HL-60/S4 treated with phorbol 12-myristate 13-acetate at 8.2 ng/mL for 4 days and 3 days (cell line): ENCODE measurements around the gene SLX4IP.

Experiments
- in situ Hi-C: fragments of 300-500 bp; cut with MboI; formaldehyde crosslinking; loops from 2 replicates; pipeline ENCODE4 v1.15.0; 2022; ENCODE audit warnings: low sequenced_read_pairs

Gene SLX4IP

GRCh38 chr20:10465135-10465534, 30.0 kb downstream of the SLX4IP start:
- in situ Hi-C loops, result loop anchor here (25.0 kb wide), 1 partner anchor 172 kb away; no protein-coding TSS in a partner anchor

- in situ Hi-C loops, result loop anchor here (25.0 kb wide), 1 partner anchor 171 kb away; no protein-coding TSS in a partner anchor
Observed at GRCh38 chr20:10466325-10466724, 31.2 kb downstream of the SLX4IP start.

DNA sequence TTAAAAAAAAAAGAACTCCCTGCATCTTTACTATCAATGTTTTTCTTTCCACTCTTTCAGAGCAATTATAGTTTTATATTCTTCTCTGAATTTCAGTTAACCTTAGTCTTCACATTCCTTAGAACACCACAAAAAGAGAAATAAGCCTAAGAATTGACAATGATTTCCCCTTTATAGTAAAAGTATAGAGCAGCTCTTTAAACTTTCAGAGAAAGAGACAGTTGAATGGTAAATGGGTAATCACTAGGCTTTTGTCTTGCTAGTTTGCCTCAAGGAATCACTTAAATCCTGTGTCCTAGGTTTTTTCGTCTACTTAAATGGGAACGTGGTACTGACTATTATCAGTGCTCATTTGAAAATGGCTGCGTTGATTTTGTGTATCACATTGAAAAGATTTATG, 31.8 kb downstream of the SLX4IP start:
- in situ Hi-C loops, result loop anchor here (25.0 kb wide), 1 partner anchor 170 kb away; no protein-coding TSS in a partner anchor

- in situ Hi-C loops, result loop anchor here (25.0 kb wide), 1 partner anchor 169 kb away; no protein-coding TSS in a partner anchor
Observed at GRCh38 chr20:10467681-10468339, 32.7 kb downstream of the SLX4IP start.

GRCh38 chr20:10468340-10468845, 33.3 kb downstream of the SLX4IP start:
- in situ Hi-C loops, result loop anchor here (25.0 kb wide), 1 partner anchor 169 kb away; no protein-coding TSS in a partner anchor

GRCh38 chr20:10469056-10469455, 34.0 kb downstream of the SLX4IP start:
- in situ Hi-C loops, result loop anchor here (25.0 kb wide), 1 partner anchor 168 kb away; no protein-coding TSS in a partner anchor

DNA sequence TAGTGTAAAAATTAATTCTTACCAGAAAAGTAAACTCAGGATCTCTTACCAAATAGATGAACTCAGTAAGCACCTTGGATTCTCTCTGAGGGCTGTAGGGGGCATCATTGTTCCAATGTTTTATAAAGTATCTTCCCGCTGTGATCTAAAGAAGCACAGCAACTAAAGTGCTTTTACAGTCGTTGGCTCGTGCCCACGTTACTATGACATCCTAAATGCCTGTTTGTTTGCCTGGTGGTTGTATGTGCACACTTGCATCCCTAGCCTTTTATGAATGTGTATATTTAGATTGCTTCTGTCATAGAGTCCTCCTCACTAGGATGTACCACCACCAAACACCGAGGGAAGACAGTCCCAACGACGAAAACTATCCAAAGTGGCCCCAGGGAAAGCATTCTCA, 34.5 kb downstream of the SLX4IP start:
- in situ Hi-C loops, result loop anchor here (25.0 kb wide), 1 partner anchor 168 kb away; no protein-coding TSS in a partner anchor

DNA sequence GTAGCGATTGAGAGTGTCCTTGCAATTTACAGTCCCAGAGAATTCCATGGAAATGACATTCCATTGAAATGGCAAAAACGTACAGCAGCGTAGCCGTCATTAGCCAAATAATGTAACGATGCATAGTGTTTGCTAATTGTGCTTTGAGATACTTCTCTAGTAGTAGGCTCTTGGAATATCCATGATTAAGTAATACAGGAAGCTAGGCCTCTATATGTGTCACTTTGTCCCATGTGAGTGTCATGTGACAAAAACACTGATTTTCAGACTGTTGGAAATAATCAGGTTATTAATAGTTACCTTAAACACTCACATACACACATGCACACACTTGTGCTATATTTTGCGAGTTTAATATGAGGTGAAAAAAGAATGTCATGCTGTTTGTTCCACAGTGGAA, 35.2 kb downstream of the SLX4IP start:
- in situ Hi-C loops, result loop anchor here (25.0 kb wide), 1 partner anchor 167 kb away; no protein-coding TSS in a partner anchor

DNA sequence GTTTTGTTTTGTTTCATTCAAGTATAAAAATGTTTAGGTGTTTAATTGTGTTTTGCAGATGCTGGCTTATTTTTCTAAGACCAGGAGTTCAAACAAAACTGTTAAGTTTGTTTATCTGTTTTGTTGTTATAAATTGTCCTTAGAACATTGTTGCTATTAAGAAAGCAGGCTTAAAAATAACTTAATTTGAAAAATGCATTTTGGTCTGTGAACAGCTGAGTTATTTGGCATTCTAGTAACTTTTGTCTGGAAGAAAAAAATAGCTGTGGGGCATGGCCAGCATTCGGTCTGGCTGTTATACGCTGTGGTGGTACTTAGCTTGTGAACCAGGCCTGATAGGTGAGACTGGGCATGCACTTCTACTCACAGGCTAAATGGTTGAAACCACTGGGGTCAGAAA, 37.8 kb downstream of the SLX4IP start:
- in situ Hi-C loops, result loop anchor here (25.0 kb wide), 1 partner anchor 164 kb away; no protein-coding TSS in a partner anchor

- in situ Hi-C loops, result loop anchor here (25.0 kb wide), 1 partner anchor 163 kb away; no protein-coding TSS in a partner anchor
Observed at GRCh38 chr20:10474606-10475184, 39.6 kb downstream of the SLX4IP start.

DNA sequence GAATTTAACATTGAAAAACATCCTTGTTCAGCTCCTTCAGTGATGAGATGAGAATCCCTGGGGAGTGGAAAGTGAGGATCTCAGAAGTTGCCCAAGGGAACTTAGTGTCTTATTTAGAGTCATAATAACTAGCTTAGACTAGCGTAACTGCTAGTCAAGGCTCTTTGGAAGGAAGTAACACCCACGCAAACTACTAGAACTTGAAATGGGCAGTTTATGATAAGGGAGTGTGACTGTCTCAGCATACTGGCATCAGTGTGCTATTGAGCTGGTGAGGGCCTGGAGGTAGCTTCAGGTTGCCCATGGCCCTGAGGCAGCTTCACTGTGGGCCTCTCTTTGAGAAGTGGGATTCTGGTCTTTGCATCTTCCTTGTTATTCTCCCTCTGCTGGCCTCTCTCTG, 40.1 kb downstream of the SLX4IP start:
- in situ Hi-C loops, result no loop called here

- in situ Hi-C loops, result no loop called here
Observed at GRCh38 chr20:10476319-10476724, 41.2 kb downstream of the SLX4IP start.

DNA sequence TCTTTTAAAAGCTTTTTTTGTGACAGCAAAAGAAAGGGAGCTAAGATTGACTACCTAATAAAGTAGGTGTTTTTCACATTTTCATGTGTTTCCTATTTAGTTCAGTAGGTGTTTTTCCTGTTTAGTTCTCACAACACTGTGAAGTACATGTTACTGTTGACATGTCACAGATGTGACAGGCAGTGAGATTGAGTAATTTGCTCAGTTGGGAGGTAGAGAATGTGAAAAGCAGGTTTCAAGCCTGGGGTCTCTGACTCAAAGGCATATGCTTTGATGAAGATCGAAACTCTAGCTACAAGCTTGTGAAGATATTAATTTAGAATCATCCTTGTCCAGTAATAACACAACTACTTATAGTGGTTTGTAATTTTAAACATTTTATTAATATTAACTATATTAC, 43.1 kb downstream of the SLX4IP start:
- in situ Hi-C loops, result no loop called here

DNA sequence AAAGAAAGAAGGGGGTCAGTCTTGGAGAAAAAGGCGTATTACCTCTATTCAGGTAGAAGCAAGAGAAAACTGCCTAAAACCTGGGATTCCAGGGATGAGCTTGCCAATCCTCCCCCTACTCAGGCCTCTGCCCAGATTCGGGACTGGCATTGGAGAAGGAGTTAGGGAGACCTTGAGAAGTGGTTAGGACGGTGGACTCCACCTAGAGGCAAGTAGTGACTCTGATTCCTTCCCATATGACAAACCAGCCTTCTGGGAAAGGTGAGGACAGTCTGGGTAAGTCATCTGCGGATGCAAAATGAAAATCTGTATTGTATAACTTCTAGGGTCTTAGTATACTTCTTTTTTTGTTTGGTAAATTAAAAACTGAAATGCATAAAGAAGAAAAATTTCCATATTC, 43.8 kb downstream of the SLX4IP start:
- in situ Hi-C loops, result no loop called here

DNA sequence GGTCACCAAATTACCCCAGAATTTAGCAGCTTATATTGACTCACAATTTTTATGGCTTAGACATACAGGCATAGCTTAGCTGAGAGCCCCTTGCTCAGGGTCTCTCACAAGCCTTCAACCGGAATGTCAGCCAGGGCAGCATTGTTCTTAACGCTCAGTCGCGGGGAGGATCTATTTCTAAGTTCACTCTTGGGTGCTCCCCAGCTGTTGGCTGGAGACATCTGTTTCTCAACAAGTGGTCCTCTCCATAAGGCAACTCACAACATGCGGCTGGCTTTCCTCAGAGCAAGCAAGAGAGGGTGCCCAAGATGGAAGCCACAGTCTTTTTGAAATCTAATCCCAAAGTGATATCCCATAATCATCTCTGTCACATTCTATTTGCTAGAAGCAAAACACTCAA, 46.6 kb downstream of the SLX4IP start:
- in situ Hi-C loops, result no loop called here

DNA sequence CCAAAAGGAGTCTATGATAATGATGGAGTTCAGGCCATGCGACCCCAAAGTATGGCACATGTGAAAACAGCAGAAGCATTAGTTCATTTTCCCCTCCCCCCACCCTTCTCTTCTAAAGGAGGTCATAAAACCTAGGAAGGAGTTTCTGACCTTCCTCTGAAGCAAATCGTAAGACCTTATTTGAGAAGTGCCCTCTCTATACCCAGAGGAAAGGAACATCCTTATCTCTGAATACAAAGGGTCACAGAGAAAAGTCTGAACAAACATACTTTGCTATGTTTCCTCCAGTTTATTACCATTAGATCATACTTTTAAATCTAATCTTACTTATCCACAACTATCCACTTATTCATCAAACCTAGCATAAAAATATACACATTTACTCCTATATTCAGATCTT, 48.6 kb downstream of the SLX4IP start:
- in situ Hi-C loops, result no loop called here

- in situ Hi-C loops, result no loop called here
Observed at GRCh38 chr20:10487142-10488136, 52.3 kb downstream of the SLX4IP start.

DNA sequence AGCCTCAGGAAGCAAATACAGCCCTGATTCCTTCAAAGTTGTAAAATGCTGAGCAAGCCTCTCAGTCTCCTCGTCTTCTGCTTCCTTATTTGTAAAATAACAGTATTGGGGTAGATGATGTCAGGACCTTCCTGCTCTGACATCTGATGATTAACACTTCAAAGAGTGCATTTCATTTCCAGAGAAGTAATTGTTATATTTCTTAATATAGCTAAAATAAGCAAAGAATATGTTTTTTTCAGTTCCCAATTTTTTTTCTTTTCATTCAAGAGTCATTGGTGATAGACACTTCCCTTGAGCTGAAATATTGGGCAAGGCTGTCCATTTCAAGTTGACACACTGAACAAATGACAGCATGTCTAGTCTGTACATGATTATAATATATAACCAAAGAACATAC, 53.4 kb downstream of the SLX4IP start:
- in situ Hi-C loops, result no loop called here

- in situ Hi-C loops, result no loop called here
Observed at GRCh38 chr20:10489853-10490252, 54.7 kb downstream of the SLX4IP start.

DNA sequence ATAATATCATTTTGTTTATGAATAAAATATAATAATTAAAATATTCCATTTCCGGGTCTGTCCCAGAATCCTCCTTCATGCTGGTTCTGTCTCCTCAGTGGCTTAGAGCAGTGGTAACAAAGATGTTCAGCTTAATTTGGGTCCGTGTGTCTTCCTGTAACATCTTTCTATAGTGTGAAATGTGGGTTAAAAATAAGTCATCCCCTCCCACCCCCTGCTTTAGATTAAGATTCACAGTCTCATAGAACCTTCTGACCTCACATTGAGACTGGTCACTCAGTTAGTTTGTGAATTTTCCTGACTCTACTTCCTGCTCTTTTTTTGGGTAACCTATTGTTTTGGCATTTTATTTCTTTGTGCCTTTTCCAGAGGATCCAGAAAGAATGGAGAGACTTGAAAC, 55.2 kb downstream of the SLX4IP start:
- in situ Hi-C loops, result no loop called here

DNA sequence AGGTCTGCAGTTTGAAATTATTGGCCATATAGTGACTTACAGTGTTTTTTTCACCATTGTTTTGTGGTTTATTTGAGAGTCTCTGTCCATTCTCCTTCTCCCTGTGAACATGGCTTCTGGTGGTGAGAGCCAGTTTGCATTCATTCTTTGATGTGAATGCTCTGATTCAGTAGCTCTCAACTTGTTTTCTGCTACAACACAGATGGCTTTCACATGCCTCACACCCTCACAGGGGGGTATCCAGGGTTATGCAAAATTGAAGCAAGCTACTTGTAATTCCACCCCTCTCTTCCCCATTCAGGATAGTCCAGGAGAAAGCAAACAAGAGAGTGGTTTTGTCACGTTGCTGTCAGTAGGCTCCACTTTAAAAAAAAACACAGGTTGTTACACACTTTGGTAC, 55.6 kb downstream of the SLX4IP start:
- in situ Hi-C loops, result no loop called here
